ENCODE data around the gene SLC12A7.
A peak's percentile ranks its signal among the peaks of the same experiment; 100 is the strongest.
"Not testable (repeated sequence)": the region's sequence is repeated elsewhere in the genome, so short reads cannot be mapped to it uniquely, and the experiment has no call there.

SLC12A7 gene

DNA sequence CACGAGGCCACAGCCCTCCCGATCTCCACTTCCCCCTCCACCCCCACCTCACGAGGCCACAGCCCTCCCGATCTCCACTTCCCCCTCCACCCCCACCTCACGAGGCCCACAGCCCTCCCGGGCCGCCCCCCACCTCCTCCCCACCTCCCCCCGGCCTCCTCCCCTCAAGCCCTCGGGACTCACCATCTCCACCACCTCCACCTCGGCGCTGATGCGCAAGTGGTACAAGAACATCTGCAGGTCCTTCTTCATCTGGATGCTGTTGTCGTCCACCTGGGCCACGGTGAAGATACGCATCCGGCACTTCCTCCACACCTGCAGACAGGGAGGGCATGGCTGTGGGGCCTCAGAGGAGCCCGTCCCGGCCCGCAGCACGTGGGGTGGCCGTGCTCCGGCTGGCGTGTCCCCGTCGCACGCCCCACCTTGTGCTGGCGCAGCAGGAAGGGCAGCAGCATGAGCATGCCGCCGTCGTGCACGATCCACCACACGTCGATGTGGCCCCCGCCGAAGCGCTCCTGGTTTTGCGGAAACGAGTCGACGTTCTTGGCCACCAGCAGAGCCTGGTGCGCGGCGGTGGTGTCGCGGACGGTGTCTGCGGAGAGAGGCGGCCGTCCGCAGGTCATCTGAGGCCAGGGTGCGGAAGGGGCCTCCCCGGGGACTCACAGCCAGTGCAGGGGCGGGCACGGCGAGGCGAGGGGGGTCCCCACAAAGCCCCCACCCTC is 48.0 kb downstream of the SLC12A7 start:
- H3K4me1 ChIP-seq (ENCODE audit: control insufficient read depth, insufficient read depth, low read length) = no peaks in the 10 kb centered on the region
- peak overlapping the region; percentile 16 for H3K27ac ChIP-seq (ENCODE audit: insufficient read depth, low read depth, low read length, poor library complexity, severe bottlenecking)
- H3K27me3 ChIP-seq (ENCODE audit: control insufficient read depth, insufficient read depth, low read length, poor library complexity, severe bottlenecking) = no peaks in the 10 kb centered on the region
- H3K36me3 ChIP-seq (ENCODE audit: control insufficient read depth, insufficient read depth, low read length) = peaks cover 5% of the 10 kb centered on the region
- H3K9me3 ChIP-seq (ENCODE audit: control insufficient read depth, low read length) = no peaks in the 10 kb centered on the region
- no peak overlapping the region for H3K4me3 ChIP-seq (ENCODE audit: insufficient read depth, low read depth, low read length)
- 95 to 96% methylated on average over 49 to 50 of the region's 56 CpGs for WGBS, 2 experiments

DNA sequence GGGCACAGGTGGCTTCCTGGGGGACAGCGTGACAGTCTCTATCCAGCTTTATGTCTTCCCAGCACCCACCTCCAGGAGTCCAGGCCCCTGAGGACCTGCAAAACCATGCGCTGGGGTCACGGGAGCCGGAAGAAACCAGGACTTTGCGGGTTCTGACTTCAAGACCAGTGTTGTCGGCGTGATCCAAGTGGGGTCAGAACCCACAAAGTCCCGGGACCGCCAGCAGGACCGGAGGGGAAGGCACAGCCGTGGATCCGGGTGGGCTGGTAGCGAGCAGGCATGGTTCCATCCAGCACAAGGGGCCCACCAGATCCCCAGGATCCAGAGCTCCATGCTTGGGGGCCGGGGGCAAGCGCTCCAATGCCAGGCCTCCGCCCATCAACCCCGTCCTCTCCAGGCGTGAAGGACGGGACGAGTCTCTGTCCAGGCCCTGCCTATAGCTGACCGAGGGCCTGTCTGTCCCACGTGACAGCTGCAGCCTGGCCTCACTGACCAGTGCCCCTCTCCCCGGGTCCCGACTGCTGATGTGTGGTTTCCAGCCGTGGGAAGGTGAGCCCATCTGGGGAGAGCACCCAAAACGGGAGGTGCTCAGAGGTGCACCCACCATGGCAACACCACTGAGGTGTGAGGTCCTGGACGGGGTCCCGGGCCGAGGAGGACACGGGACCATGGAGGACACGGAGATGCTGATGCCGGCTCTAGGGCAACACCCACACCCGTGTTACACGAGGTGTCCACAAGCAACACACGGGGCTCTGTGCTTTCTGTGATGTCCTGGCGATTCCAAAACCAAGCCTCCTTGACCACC is 48.9 kb downstream of the SLC12A7 start:
- no peaks in the 10 kb centered on the region for H3K27me3 ChIP-seq (ENCODE audit: control insufficient read depth, insufficient read depth, low read length, poor library complexity, severe bottlenecking)
- WGBS, 2 experiments = 94% methylated on average over 36 of the region's 36 CpGs
- H3K4me1 ChIP-seq (ENCODE audit: control insufficient read depth, insufficient read depth, low read length) = no peaks in the 10 kb centered on the region
- H3K9me3 ChIP-seq (ENCODE audit: control insufficient read depth, low read length) = no peaks in the 10 kb centered on the region
- no peak overlapping the region for H3K27ac ChIP-seq (ENCODE audit: insufficient read depth, low read depth, low read length, poor library complexity, severe bottlenecking)
- H3K36me3 ChIP-seq (ENCODE audit: control insufficient read depth, insufficient read depth, low read length) = peaks cover 8% of the 10 kb centered on the region
- H3K4me3 ChIP-seq (ENCODE audit: insufficient read depth, low read depth, low read length) = no peak overlapping the region

DNA sequence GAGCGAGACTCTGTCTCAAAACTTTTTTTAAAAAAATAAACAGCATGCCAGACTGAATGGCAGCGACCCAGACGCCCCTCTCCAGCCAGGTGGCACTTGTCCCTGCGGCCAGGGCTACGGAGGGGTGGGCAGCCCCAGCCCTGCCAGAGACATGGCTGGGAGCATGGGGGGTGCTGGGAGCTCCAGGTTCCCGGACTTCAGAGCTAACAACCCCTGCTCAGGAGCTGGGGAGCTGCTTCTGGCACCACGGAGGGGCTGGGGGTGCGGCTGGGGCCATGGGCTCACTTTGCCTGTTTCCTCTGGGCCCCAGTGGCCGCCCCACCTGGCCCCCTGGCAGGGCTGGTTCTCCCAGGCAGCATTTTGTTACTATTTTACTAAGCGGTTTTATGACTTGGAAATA is 49.9 kb downstream of the SLC12A7 start:
- 95 to 96% methylated on average over 10 of the region's 10 CpGs for WGBS, 2 experiments
- H3K4me1 ChIP-seq (ENCODE audit: control insufficient read depth, insufficient read depth, low read length) = no peaks in the 10 kb centered on the region
- H3K27ac ChIP-seq (ENCODE audit: insufficient read depth, low read depth, low read length, poor library complexity, severe bottlenecking) = no peak overlapping the region
- H3K4me3 ChIP-seq (ENCODE audit: insufficient read depth, low read depth, low read length) = no peak overlapping the region
- no peaks in the 10 kb centered on the region for H3K27me3 ChIP-seq (ENCODE audit: control insufficient read depth, insufficient read depth, low read length, poor library complexity, severe bottlenecking)
- peaks cover 12% of the 10 kb centered on the region for H3K36me3 ChIP-seq (ENCODE audit: control insufficient read depth, insufficient read depth, low read length)
- no peaks in the 10 kb centered on the region for H3K9me3 ChIP-seq (ENCODE audit: control insufficient read depth, low read length)

DNA sequence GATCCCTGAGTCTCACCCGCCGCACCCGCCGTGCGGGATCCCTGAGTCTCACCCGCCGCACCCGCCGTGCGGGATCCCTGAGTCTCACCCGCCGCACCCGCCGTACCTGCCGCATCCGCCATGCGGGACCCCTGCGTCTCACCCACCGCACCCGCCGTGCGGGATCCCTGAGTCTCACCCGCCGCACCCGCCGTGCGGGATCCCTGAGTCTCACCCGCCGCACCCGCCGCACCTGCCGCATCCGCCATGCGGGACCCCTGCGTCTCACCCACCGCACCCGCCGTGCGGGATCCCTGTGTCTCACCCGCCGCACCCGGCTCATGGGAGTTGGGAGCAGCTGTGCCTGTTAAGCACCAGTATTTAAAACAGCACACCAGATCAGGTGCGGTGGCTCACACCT is 50.6 kb downstream of the SLC12A7 start:
- H3K4me3 ChIP-seq (ENCODE audit: insufficient read depth, low read depth, low read length); H3K27ac ChIP-seq (ENCODE audit: insufficient read depth, low read depth, low read length, poor library complexity, severe bottlenecking); H3K9me3 ChIP-seq (ENCODE audit: control insufficient read depth, low read length); H3K27me3 ChIP-seq (ENCODE audit: control insufficient read depth, insufficient read depth, low read length, poor library complexity, severe bottlenecking); H3K4me1 ChIP-seq (ENCODE audit: control insufficient read depth, insufficient read depth, low read length): not testable (repeated sequence)
- peaks cover 12% of the 10 kb centered on the region for H3K36me3 ChIP-seq (ENCODE audit: control insufficient read depth, insufficient read depth, low read length)
- WGBS, 2 experiments = 93 to 95% methylated on average over 13 to 21 of the region's 43 CpGs

DNA sequence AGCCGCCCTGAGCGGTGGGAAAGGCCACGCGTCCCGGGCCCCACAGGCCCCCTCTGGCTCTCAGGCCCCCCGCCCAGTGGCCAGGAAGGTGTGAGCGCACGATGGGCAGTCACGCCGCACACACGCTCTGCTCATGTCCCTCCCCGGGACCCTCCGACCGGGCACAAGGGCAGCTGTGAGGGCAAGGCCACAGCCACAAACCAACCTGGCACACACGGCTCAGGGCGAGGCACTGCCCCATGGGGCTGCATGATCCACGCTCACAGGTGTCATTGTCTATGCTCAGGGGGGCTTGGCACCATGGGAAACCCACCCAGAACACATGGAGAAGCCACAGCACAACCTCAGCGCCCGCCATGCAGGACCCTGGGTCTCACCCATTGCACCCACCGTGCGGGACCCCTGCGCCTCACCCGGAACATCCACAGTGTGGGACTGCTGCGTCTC is 51.3 kb downstream of the SLC12A7 start:
- Histone ChIP-seq H3K4me3 (ENCODE audit: insufficient read depth, low read depth, low read length) (no peak overlapping the region), H3K4me1 (ENCODE audit: control insufficient read depth, insufficient read depth, low read length) (no peaks in the 10 kb centered on the region), H3K27ac (ENCODE audit: insufficient read depth, low read depth, low read length, poor library complexity, severe bottlenecking) (no peak overlapping the region), H3K9me3 (ENCODE audit: control insufficient read depth, low read length) (no peaks in the 10 kb centered on the region), H3K36me3 (ENCODE audit: control insufficient read depth, insufficient read depth, low read length) (peaks cover 12% of the 10 kb centered on the region), H3K27me3 (ENCODE audit: control insufficient read depth, insufficient read depth, low read length, poor library complexity, severe bottlenecking) (no peaks in the 10 kb centered on the region)
- 82 to 85% methylated on average over 24 of the region's 24 CpGs for WGBS, 2 experiments

DNA sequence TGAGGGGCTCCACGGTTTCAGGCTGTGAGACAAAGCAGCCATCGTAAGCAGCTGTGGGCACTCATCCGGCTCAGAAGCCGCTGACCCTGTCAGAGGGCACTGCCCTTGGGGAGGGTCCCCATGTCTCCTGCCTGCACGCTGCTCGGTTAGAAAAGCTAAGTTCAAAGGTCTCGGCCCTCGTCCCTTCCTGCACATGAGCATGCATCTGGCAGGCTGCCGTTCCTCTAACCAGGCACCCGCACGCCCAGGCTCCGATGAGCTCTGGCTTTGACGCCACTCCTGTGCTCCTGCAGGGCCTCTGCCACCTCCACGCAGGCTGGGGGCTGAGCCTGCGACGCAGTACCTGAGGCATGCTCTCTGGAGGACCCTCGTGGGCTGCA is 52.0 kb downstream of the SLC12A7 start:
- Histone ChIP-seq H3K36me3 (ENCODE audit: control insufficient read depth, insufficient read depth, low read length) (peaks cover 12% of the 10 kb centered on the region), H3K27ac (ENCODE audit: insufficient read depth, low read depth, low read length, poor library complexity, severe bottlenecking) (no peak overlapping the region), H3K9me3 (ENCODE audit: control insufficient read depth, low read length) (no peaks in the 10 kb centered on the region), H3K4me3 (ENCODE audit: insufficient read depth, low read depth, low read length) (no peak overlapping the region), H3K4me1 (ENCODE audit: control insufficient read depth, insufficient read depth, low read length) (no peaks in the 10 kb centered on the region), H3K27me3 (ENCODE audit: control insufficient read depth, insufficient read depth, low read length, poor library complexity, severe bottlenecking) (no peaks in the 10 kb centered on the region)
- 89 to 90% methylated on average over 17 of the region's 17 CpGs for WGBS, 2 experiments

DNA sequence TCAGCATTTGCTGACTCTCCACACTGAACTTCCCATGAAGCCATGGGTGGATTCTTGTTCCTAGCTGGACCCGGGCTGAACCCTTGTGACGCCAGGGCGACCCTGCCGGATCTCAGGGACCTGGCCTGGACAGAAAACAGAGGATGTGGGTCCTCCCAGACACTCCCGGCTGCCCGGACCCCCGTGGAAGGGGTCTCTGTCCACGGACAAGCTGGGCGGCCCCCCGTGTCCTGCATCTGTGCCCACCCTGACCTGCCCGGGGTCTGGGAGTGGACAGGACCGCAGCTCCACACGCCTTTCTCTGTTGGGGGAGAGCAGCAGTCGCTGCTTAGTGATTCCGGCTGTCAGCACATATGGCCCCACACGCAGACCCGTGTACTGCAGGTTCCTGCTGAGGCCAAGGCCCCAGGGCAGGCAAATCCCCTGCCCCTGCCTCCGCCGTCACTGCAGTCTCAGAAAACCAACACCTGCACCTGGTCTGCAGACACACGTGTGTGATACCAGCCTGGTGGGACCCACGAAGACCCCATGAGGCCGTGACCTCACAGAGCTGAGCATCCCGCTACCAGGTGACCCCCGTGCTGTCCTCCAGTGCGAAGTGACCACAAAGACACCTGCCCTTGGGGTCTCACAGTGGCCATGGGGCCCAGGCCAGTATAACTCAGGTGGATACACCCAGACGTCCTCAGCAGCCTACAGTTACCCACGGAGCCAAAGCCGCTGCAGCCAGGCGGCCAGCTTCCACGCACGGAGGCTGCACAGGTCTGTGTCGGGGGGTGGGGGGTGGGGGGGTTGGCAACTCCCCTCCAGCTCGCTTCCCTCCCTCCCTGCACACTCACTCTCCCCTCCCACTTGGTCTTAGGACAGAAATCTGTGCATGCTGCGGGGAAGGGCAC is 52.6 kb downstream of the SLC12A7 start:
- H3K4me1 ChIP-seq (ENCODE audit: control insufficient read depth, insufficient read depth, low read length) = no peaks in the 10 kb centered on the region
- H3K36me3 ChIP-seq (ENCODE audit: control insufficient read depth, insufficient read depth, low read length) = peaks cover 12% of the 10 kb centered on the region
- H3K4me3 ChIP-seq (ENCODE audit: insufficient read depth, low read depth, low read length) = no peak overlapping the region
- no peaks in the 10 kb centered on the region for H3K9me3 ChIP-seq (ENCODE audit: control insufficient read depth, low read length)
- 95 to 96% methylated on average over 31 to 34 of the region's 34 CpGs for WGBS, 2 experiments
- no peaks in the 10 kb centered on the region for H3K27me3 ChIP-seq (ENCODE audit: control insufficient read depth, insufficient read depth, low read length, poor library complexity, severe bottlenecking)
- no peak overlapping the region for H3K27ac ChIP-seq (ENCODE audit: insufficient read depth, low read depth, low read length, poor library complexity, severe bottlenecking)

DNA sequence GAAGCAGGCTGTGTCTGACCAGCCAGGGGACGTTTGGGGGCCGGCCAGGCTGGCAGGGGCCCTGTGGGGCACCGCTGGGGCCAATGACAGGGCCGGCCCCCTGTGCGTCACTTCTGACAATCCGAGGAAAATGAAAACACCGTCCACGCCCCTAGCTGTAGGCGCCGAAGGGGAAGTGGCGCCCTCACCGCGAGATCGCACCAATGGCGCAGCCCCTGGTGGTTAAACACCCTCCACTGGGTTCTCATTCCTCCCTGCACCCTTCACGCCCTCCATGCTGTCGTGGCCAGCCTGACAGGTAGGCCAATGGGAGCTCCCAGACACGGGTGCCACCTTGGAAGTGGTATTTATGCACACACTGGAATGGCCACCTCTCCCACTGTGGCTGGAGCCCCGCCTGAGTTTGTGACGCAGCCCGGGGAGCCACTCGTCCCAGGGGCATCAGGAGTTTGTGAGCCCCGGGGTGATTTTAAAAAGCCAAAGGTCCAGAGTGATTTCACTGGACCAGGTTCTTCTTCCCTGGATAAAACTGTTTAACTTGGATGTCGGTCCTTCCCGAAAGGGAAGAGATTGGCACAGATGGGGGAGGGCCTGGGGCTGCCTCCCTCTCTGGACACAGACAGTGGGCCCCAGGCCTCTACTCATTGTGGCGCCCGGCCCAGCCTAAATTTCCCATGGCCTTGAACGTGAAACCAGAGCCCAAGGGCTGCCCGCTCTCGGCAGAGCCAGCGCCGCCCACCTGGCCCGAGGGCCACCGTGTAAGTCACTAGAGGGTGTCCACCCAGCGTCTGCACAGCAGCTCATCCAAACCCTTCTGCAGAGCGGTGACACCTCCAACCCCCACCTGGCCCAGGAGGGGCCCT is 53.5 kb downstream of the SLC12A7 start:
- Histone ChIP-seq H3K4me3 (ENCODE audit: insufficient read depth, low read depth, low read length) (no peak overlapping the region), H3K4me1 (ENCODE audit: control insufficient read depth, insufficient read depth, low read length) (no peaks in the 10 kb centered on the region), H3K9me3 (ENCODE audit: control insufficient read depth, low read length) (no peaks in the 10 kb centered on the region), H3K27me3 (ENCODE audit: control insufficient read depth, insufficient read depth, low read length, poor library complexity, severe bottlenecking) (no peaks in the 10 kb centered on the region), H3K36me3 (ENCODE audit: control insufficient read depth, insufficient read depth, low read length) (peaks cover 14% of the 10 kb centered on the region), H3K27ac (ENCODE audit: insufficient read depth, low read depth, low read length, poor library complexity, severe bottlenecking) (no peak overlapping the region)
- 94% methylated on average over 36 of the region's 36 CpGs for WGBS, 2 experiments

DNA sequence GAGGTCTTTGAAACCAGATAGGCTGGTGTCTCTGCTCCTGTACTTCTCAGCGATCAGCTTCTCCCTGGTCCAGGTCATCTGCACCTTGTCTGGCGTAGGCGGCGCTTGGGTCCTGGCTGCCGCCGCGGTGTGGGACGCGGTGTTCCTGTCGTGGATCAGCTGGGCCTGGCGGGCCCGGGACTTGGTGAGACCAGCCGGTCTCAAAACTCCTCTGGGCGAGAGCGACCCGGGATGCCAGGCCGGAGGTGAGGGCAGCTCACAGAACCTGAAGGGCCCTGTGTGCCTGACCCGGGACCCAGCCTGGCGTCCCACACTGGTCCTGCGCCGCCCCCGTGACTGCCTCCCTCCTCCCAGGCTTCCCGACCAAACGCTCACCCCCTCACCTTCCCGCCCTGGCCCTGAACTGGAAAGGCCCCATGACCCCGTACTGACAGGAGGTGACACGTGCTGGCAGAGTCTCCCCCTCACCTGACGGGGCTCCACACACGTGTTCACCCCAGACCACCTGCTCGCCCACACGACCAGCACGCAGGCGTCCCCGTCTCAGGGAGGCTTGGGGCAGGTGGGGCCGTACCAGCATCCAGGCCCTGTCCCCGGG is 54.3 kb downstream of the SLC12A7 start:
- Histone ChIP-seq H3K9me3 (ENCODE audit: control insufficient read depth, low read length) (no peaks in the 10 kb centered on the region), H3K4me1 (ENCODE audit: control insufficient read depth, insufficient read depth, low read length) (no peaks in the 10 kb centered on the region), H3K36me3 (ENCODE audit: control insufficient read depth, insufficient read depth, low read length) (peaks cover 18% of the 10 kb centered on the region), H3K4me3 (ENCODE audit: insufficient read depth, low read depth, low read length) (no peak overlapping the region), H3K27ac (ENCODE audit: insufficient read depth, low read depth, low read length, poor library complexity, severe bottlenecking) (no peak overlapping the region), H3K27me3 (ENCODE audit: control insufficient read depth, insufficient read depth, low read length, poor library complexity, severe bottlenecking) (no peaks in the 10 kb centered on the region)
- 87% methylated on average over 36 of the region's 36 CpGs for WGBS, 2 experiments
